Measurements from ENCODE around the gene SNAPIN.
A peak's percentile ranks its signal among the peaks of the same experiment; 100 is the strongest.

The SNAPIN gene

GRCh38 chr1:153616144-153616916 is 42.2 kb upstream of the SNAPIN start, which contains the start of gene S100A14:
S100A14 (minus strand) TSS chr1:153616325; CDS start chr1:153615858, 467 bp downstream.
- DNase-seq (ENCODE audit: low spot score): no peak
- Mint-ChIP-seq H3K4me3 (no peak within 1 kb of the TSS), H3K27ac (peak within 1 kb of the TSS; percentile 59)

GRCh38 chr1:153616917-153617311 is 41.6 kb upstream of the SNAPIN start:
- peak overlapping the region; percentile 59 for H3K27ac Mint-ChIP-seq

More at GRCh38 chr1:153616144-153616916, 42.2 kb upstream of the SNAPIN start, which contains the start of gene S100A14:
- H3K4me1 Mint-ChIP-seq (ENCODE audit: low read depth): peaks cover 7% of the 10 kb centered on the region
- H3K36me3 Mint-ChIP-seq (ENCODE audit: low read depth): no peaks in the 10 kb centered on the region
- H3K9me3 Mint-ChIP-seq: no peaks in the 10 kb centered on the region
- H3K27me3 Mint-ChIP-seq (ENCODE audit: low read depth): no peaks in the 10 kb centered on the region

GRCh38 chr1:153617663-153618062 is 40.8 kb upstream of the SNAPIN start:
- Mint-ChIP-seq H3K4me1 (ENCODE audit: low read depth) (peaks cover 7% of the 10 kb centered on the region), H3K27me3 (ENCODE audit: low read depth) (no peaks in the 10 kb centered on the region), H3K4me3 (no peak overlapping the region), H3K9me3 (no peaks in the 10 kb centered on the region), H3K36me3 (ENCODE audit: low read depth) (no peaks in the 10 kb centered on the region), H3K27ac (peak overlapping the region; percentile 6)
- peak; percentile 73 for DNase-seq (ENCODE audit: low spot score)

More at GRCh38 chr1:153616917-153617311, 41.6 kb upstream of the SNAPIN start:
- H3K9me3 Mint-ChIP-seq: no peaks in the 10 kb centered on the region
- no peak for DNase-seq (ENCODE audit: low spot score)
- H3K4me1 Mint-ChIP-seq (ENCODE audit: low read depth): peaks cover 7% of the 10 kb centered on the region
- no peaks in the 10 kb centered on the region for H3K27me3 Mint-ChIP-seq (ENCODE audit: low read depth)
- no peaks in the 10 kb centered on the region for H3K36me3 Mint-ChIP-seq (ENCODE audit: low read depth)
- no peak overlapping the region for H3K4me3 Mint-ChIP-seq

GRCh38 chr1:153619171-153619570 is 39.3 kb upstream of the SNAPIN start:
- H3K4me3 Mint-ChIP-seq: no peak overlapping the region

GRCh38 chr1:153623101-153623500 is 35.4 kb upstream of the SNAPIN start:
- Mint-ChIP-seq H3K4me1 (ENCODE audit: low read depth) (no peaks in the 10 kb centered on the region), H3K27ac (no peak overlapping the region), H3K4me3 (no peak overlapping the region), H3K9me3 (no peaks in the 10 kb centered on the region), H3K27me3 (ENCODE audit: low read depth) (no peaks in the 10 kb centered on the region), H3K36me3 (ENCODE audit: low read depth) (no peaks in the 10 kb centered on the region)
- no peak for DNase-seq (ENCODE audit: low spot score)

More at GRCh38 chr1:153619171-153619570, 39.3 kb upstream of the SNAPIN start:
- Mint-ChIP-seq H3K27me3 (ENCODE audit: low read depth) (no peaks in the 10 kb centered on the region), H3K36me3 (ENCODE audit: low read depth) (no peaks in the 10 kb centered on the region), H3K4me1 (ENCODE audit: low read depth) (peaks cover 7% of the 10 kb centered on the region), H3K9me3 (no peaks in the 10 kb centered on the region), H3K27ac (no peak overlapping the region)
- no peak for DNase-seq (ENCODE audit: low spot score)

- DNase-seq (ENCODE audit: low spot score): no peak
- no peak overlapping the region for H3K4me3 Mint-ChIP-seq
- H3K36me3 Mint-ChIP-seq (ENCODE audit: low read depth): no peaks in the 10 kb centered on the region
- H3K9me3 Mint-ChIP-seq: no peaks in the 10 kb centered on the region
- no peaks in the 10 kb centered on the region for H3K27me3 Mint-ChIP-seq (ENCODE audit: low read depth)
- no peaks in the 10 kb centered on the region for H3K4me1 Mint-ChIP-seq (ENCODE audit: low read depth)
- H3K27ac Mint-ChIP-seq: no peak overlapping the region
These were observed 33.4 kb upstream of the SNAPIN start for GRCh38 chr1:153624965-153625611.

- no peaks in the 10 kb centered on the region for H3K9me3 Mint-ChIP-seq
- no peak overlapping the region for H3K4me3 Mint-ChIP-seq
- peaks cover 3% of the 10 kb centered on the region for H3K4me1 Mint-ChIP-seq (ENCODE audit: low read depth)
- no peak for DNase-seq (ENCODE audit: low spot score)
- no peaks in the 10 kb centered on the region for H3K36me3 Mint-ChIP-seq (ENCODE audit: low read depth)
- no peak overlapping the region for H3K27ac Mint-ChIP-seq
- no peaks in the 10 kb centered on the region for H3K27me3 Mint-ChIP-seq (ENCODE audit: low read depth)
These were observed 32.0 kb upstream of the SNAPIN start for GRCh38 chr1:153626477-153626903.

GRCh38 chr1:153626904-153627714 is 31.4 kb upstream of the SNAPIN start, which contains the start of gene S100A13:
S100A13 (minus strand) TSS chr1:153627505; CDS start chr1:153626472, 1,033 bp downstream.
- no peaks in the 10 kb centered on the region for H3K9me3 Mint-ChIP-seq
- no peak for DNase-seq (ENCODE audit: low spot score)
- H3K27ac Mint-ChIP-seq: peak within 1 kb of the TSS; percentile 13
- no peaks in the 10 kb centered on the region for H3K27me3 Mint-ChIP-seq (ENCODE audit: low read depth)
- H3K4me3 Mint-ChIP-seq: no peak within 1 kb of the TSS
- H3K4me1 Mint-ChIP-seq (ENCODE audit: low read depth): peaks cover 7% of the 10 kb centered on the region
- H3K36me3 Mint-ChIP-seq (ENCODE audit: low read depth): no peaks in the 10 kb centered on the region

- DNase-seq (ENCODE audit: low spot score): no peak
- Mint-ChIP-seq H3K4me1 (ENCODE audit: low read depth) (peaks cover 10% of the 10 kb centered on the region), H3K36me3 (ENCODE audit: low read depth) (no peaks in the 10 kb centered on the region), H3K9me3 (no peaks in the 10 kb centered on the region), H3K27me3 (ENCODE audit: low read depth) (no peaks in the 10 kb centered on the region), H3K27ac (peak within 1 kb of the TSS; percentile 13), H3K4me3 (no peak within 1 kb of the TSS)
These were observed 30.5 kb upstream of the SNAPIN start, which contains the start of gene S100A1 for GRCh38 chr1:153627715-153628626. S100A1 (plus strand) TSS chr1:153628434; CDS start chr1:153630522, 2,088 bp downstream.

- Mint-ChIP-seq H3K36me3 (ENCODE audit: low read depth) (no peaks in the 10 kb centered on the region), H3K9me3 (no peaks in the 10 kb centered on the region), H3K27me3 (ENCODE audit: low read depth) (no peaks in the 10 kb centered on the region), H3K4me3 (no peak overlapping the region), H3K27ac (no peak overlapping the region), H3K4me1 (ENCODE audit: low read depth) (peaks cover 18% of the 10 kb centered on the region)
- DNase-seq (ENCODE audit: low spot score): no peak
These were observed 29.7 kb upstream of the SNAPIN start for GRCh38 chr1:153628638-153629342.

- H3K27ac Mint-ChIP-seq: no peak overlapping the region
- H3K4me3 Mint-ChIP-seq: no peak overlapping the region
- no peak for DNase-seq (ENCODE audit: low spot score)
- peaks cover 18% of the 10 kb centered on the region for H3K4me1 Mint-ChIP-seq (ENCODE audit: low read depth)
- no peaks in the 10 kb centered on the region for H3K9me3 Mint-ChIP-seq
- no peaks in the 10 kb centered on the region for H3K27me3 Mint-ChIP-seq (ENCODE audit: low read depth)
- peaks cover under 1% of the 10 kb centered on the region for H3K36me3 Mint-ChIP-seq (ENCODE audit: low read depth)
These were observed 29.2 kb upstream of the SNAPIN start for GRCh38 chr1:153629343-153629665.

- Mint-ChIP-seq H3K4me1 (ENCODE audit: low read depth) (peaks cover 18% of the 10 kb centered on the region), H3K9me3 (no peaks in the 10 kb centered on the region), H3K4me3 (no peak overlapping the region), H3K36me3 (ENCODE audit: low read depth) (peaks cover 4% of the 10 kb centered on the region), H3K27ac (no peak overlapping the region), H3K27me3 (ENCODE audit: low read depth) (no peaks in the 10 kb centered on the region)
- DNase-seq (ENCODE audit: low spot score): no peak
These were observed 28.5 kb upstream of the SNAPIN start for GRCh38 chr1:153629971-153630370.

Measured in T-helper 2 cell treated with Interferon-gamma antibody and Interleukin-4, amounts not matched to agents 5 μg/mL and 100 μg/mL, for 36 hours (primary cell).